GM20431 (cell line): Measurements from ENCODE around the gene DQX1.
"Not testable (repeated sequence)": the region's sequence is repeated elsewhere in the genome, so short reads cannot be mapped to it uniquely, and the experiment has no call there.

Source experiments
- in situ Hi-C: fragments of 300-500 bp; cut with MseI, MboI; formaldehyde crosslinking; loops from one replicate; pipeline ENCODE4 v1.15.0; 2020; ENCODE audit warnings: low sequenced_read_pairs; ENCODE audit not compliant: unreplicated experiment

DQX1 gene

GRCh38 chr2:74525717-74526648 lies at the start of gene DQX1:
DQX1 (minus strand) TSS chr2:74526231; CDS start chr2:74525729, 502 bp downstream.
- in situ Hi-C loops, result no loop called here

- in situ Hi-C loops, result loop anchor here (10.0 to 25.0 kb wide), 2 partner anchors 88 to 259 kb away; partner anchors contain the start of genes CCDC142, HK2, LBX2 and TTC31
Observed at GRCh38 chr2:74575320-74575719, 49.3 kb upstream of the DQX1 start.

- in situ Hi-C loops, result loop anchor here (10.0 kb wide), 1 partner anchor 261 kb away; the partner anchor contains the start of gene HK2
Observed at GRCh38 chr2:74573747-74574562, 47.9 kb upstream of the DQX1 start.

- in situ Hi-C loops, result loop anchor here (10.0 kb wide), 1 partner anchor 262 kb away; the partner anchor contains the start of gene HK2
Observed at GRCh38 chr2:74572178-74572925, 46.3 kb upstream of the DQX1 start.

- in situ Hi-C loops, result loop anchor here (10.0 kb wide), 1 partner anchor 264 kb away; the partner anchor contains the start of gene HK2
Observed at GRCh38 chr2:74571058-74571457, 45.0 kb upstream of the DQX1 start.

GRCh38 chr2:74569686-74570085 lies 43.7 kb upstream of the DQX1 start:
- in situ Hi-C loops, result loop anchor here (10.0 kb wide), 1 partner anchor 265 kb away; the partner anchor contains the start of gene HK2

GRCh38 chr2:74567881-74568280 lies 41.9 kb upstream of the DQX1 start:
- in situ Hi-C loops, result no loop called here

GRCh38 chr2:74566754-74567085 lies 40.7 kb upstream of the DQX1 start:
- in situ Hi-C loops, result no loop called here

- in situ Hi-C loops, result no loop called here
Observed at GRCh38 chr2:74566076-74566753, 40.2 kb upstream of the DQX1 start.

- in situ Hi-C loops, result no loop called here
Observed at GRCh38 chr2:74564222-74564621, 38.2 kb upstream of the DQX1 start.

- in situ Hi-C loops, result no loop called here
Observed at GRCh38 chr2:74562126-74562775, 36.2 kb upstream of the DQX1 start.

GRCh38 chr2:74561022-74561421 lies 35.0 kb upstream of the DQX1 start:
- in situ Hi-C loops, result not testable (repeated sequence)

- in situ Hi-C loops, result no loop called here
Observed at GRCh38 chr2:74560591-74560990, 34.6 kb upstream of the DQX1 start.

- in situ Hi-C loops, result no loop called here
Observed at GRCh38 chr2:74559912-74560311, 33.9 kb upstream of the DQX1 start.

- in situ Hi-C loops, result no loop called here
Observed at GRCh38 chr2:74558284-74559230, 32.5 kb upstream of the DQX1 start.

- in situ Hi-C loops, result no loop called here
Observed at GRCh38 chr2:74556831-74557370, 30.9 kb upstream of the DQX1 start.

- in situ Hi-C loops, result no loop called here
Observed at GRCh38 chr2:74556159-74556558, 30.1 kb upstream of the DQX1 start.
